OCI-LY7 (cell line): ENCODE measurements around the gene HTT.

ENCODE experiments used
- EZH2phosphoT487 ChIP-seq: fragments of 200-600 bp; sonication (generic); IDR thresholded peaks from 2 replicates; pipeline ENCODE4 v1.6.1; 2018; ENCODE audit warnings: low read depth, borderline replicate concordance, mild to moderate bottlenecking, mixed run types, antibody characterized with exemption, low read length, moderate library complexity, mixed read lengths
- TF ChIP-seq, protein P1 (sequence below): fragments of 200-600 bp; sonication (generic); conservative IDR thresholded peaks from 2 replicates; pipeline ENCODE4 v1.5.1; 2014; ENCODE audit warnings: mild to moderate bottlenecking, antibody characterized with exemption, low read length, moderate library complexity, mixed read lengths

DNA sequence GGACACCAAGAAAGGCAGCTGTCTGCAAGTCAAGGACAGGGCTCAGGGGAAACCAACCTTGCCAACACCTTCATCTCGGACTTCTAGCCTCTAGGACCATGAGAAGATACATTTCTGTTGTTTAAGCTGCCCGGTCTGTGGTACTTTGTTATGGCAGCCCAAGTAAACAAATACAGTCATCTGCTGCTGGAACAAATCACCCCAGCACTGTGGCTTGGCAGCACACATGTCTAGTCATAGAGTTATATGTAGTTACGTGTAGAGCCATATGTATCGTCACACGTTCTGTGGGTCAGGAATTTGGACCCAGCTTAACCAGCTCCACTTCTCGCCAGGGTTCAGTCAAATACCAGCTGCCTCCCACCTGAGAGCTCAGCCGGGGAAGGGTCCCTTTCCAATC, 2.7 kb upstream of the HTT start:
- TF ChIP-seq, protein P1, sequence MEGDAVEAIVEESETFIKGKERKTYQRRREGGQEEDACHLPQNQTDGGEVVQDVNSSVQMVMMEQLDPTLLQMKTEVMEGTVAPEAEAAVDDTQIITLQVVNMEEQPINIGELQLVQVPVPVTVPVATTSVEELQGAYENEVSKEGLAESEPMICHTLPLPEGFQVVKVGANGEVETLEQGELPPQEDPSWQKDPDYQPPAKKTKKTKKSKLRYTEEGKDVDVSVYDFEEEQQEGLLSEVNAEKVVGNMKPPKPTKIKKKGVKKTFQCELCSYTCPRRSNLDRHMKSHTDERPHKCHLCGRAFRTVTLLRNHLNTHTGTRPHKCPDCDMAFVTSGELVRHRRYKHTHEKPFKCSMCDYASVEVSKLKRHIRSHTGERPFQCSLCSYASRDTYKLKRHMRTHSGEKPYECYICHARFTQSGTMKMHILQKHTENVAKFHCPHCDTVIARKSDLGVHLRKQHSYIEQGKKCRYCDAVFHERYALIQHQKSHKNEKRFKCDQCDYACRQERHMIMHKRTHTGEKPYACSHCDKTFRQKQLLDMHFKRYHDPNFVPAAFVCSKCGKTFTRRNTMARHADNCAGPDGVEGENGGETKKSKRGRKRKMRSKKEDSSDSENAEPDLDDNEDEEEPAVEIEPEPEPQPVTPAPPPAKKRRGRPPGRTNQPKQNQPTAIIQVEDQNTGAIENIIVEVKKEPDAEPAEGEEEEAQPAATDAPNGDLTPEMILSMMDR: no peak
- TF ChIP-seq EZH2phosphoT487: no peak
